CD4-positive, alpha-beta T cell treated with Interleukin-6 for 4 hours (primary cell): Measurements from ENCODE around the gene SORT1.
A peak's percentile ranks its signal among the peaks of the same experiment; 100 is the strongest.

Experiments
- DNase-seq: peaks from one replicate; pipeline ENCODE4 v3.0.0-alpha.2; 2020; ENCODE audit warnings: mixed read lengths

The SORT1 gene

GRCh38 chr1:109271458-109271857, 126.3 kb downstream of the SORT1 start:
- DNase-seq, result no peak

GRCh38 chr1:109270623-109271317, 126.9 kb downstream of the SORT1 start:
- DNase-seq, result no peak

GRCh38 chr1:109269981-109270622, 127.6 kb downstream of the SORT1 start:
- no peak for DNase-seq

DNA sequence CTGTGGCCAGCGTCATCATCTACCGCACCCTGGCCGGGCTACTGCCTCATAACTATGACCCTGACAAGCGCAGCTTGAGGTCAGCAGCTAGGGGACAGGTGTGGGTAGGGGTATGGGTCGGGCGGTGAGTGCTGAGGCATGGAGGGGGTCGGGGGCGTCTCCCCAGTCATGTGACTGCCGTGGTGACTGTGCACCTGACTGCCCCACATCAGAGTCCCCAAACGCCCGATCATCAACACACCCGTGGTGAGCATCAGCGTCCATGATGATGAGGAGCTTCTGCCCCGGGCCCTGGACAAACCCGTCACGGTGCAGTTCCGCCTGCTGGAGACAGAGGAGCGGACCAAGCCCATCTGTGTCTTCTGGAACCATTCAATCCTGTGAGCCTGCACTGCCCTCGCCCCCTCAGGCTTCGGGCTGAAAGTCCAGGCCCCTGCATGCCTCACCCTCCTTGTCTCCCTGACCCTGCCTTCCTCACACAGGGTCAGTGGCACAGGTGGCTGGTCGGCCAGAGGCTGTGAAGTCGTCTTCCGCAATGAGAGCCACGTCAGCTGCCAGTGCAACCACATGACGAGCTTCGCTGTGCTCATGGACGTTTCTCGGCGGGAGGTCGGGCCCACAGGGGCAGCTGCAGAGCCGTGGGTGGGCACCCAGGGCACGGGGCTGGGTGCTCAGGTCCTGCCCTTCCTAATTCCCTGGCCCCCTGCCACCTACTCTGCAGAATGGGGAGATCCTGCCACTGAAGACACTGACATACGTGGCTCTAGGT, 128.3 kb downstream of the SORT1 start:
- no peak for DNase-seq

GRCh38 chr1:109268431-109269211, 129.1 kb downstream of the SORT1 start:
- no peak for DNase-seq

GRCh38 chr1:109267743-109268300, 129.9 kb downstream of the SORT1 start:
- DNase-seq, result no peak

DNA sequence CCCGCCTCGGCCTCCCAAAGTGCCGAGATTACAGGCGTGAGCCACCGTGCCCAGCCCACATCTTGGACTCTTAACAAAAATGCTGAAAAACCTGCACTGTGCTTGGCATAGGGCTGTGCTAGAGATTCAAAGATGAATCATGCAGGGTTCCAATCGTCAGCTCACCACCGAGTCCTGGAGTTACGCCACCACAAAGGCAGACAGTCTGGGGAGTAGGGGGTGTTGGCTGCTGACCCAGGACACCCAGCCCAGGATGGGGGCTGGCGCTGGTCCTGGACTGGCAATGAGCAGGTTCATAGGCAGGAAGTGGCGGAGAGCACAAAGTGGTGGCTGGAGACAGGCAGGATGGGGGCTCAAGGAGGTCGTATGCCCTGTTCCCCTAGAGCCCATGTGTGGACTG, 130.8 kb downstream of the SORT1 start:
- DNase-seq, result no peak

DNA sequence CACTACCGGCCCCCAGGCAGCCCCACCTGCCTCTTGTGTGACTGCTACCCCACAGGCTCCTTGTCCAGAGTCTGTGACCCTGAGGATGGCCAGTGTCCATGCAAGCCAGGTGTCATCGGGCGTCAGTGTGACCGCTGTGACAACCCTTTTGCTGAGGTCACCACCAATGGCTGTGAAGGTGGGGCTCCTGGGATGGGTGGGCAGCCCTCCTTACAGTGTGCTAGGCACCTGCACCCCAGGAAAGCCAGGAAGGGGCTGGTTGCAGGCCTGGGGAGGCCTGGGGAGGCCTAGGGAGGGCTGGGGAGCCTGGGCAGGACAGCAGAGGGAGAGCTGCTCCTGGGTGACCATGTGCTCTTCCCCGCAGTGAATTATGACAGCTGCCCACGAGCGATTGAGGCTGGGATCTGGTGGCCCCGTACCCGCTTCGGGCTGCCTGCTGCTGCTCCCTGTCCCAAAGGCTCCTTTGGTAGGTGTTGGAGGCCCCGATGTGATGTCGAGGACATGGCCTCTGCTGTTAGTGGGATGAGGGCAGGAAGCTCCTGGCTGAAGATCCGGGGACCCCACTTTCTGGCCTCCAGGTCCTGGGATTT, 131.9 kb downstream of the SORT1 start:
- no peak for DNase-seq

- DNase-seq, result no peak
Observed at GRCh38 chr1:109265016-109265415, 132.7 kb downstream of the SORT1 start.

DNA sequence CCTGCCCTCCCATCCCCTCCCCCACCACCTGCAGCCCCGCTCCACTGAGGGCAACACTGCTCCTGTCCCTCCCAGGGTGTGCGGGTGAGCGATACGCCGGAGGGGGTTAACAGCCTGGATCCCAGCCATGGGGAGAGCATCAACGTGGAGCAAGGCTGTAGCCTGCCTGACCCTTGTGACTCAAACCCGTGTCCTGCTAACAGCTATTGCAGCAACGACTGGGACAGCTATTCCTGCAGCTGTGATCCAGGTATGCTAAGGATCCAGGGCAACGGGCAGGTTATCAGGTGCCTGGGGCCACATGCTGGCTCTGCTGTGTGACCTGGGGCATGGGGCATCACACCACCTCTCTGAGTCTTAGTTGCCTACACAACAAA, 133.4 kb downstream of the SORT1 start:
- no peak for DNase-seq

- peak; percentile 79 for DNase-seq
Observed at GRCh38 chr1:109263597-109264378, 133.9 kb downstream of the SORT1 start.

- DNase-seq, result no peak
Observed at GRCh38 chr1:109263234-109263596, 134.5 kb downstream of the SORT1 start.

DNA sequence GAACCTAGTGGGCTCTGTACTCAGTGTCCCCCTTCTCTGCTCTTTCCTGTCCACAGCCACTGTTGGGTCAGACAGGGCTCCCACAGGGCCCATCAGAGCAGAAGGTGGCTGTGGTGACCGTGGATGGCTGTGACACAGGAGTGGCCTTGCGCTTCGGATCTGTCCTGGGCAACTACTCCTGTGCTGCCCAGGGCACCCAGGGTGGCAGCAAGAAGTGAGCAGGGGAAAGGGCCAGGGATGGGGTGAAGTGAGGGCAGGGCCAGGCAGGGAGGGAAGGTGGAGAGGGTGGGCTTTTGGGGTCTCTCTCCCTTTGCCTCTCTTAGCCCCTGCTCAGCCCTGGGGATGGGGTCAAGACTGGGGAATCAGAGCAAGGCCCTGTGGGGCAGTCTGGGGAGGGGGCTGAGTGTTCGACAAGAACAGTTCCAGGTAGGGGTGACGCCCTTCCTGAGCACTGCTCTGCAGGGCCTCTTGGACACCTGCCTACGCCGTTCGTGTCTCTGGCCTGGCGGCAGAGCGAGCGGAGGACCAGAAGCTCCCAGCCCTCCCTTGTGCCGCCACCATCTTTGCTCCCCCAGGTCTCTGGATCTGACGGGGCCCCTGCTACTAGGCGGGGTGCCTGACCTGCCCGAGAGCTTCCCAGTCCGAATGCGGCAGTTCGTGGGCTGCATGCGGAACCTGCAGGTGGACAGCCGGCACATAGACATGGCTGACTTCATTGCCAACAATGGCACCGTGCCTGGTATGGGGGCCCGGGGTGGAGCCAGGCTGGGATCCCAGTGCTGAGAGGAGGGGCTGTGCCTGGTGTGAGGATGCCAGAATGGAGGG, 135.3 kb downstream of the SORT1 start:
- DNase-seq, result no peak

- DNase-seq, result no peak
Observed at GRCh38 chr1:109261578-109261977, 136.1 kb downstream of the SORT1 start.

DNA sequence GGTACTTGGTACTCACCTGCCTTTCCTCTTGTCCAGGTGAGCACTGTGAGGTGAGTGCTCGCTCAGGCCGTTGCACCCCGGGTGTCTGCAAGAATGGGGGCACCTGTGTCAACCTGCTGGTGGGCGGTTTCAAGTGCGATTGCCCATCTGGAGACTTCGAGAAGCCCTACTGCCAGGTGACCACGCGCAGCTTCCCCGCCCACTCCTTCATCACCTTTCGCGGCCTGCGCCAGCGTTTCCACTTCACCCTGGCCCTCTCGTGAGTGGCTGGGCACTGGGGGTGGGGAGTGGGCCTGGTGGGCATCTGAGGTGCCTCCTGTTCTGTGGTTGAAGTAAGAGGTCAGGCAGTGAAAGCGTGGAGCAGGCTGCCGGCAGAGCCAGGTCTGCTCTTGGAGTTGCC, 136.7 kb downstream of the SORT1 start:
- no peak for DNase-seq

DNA sequence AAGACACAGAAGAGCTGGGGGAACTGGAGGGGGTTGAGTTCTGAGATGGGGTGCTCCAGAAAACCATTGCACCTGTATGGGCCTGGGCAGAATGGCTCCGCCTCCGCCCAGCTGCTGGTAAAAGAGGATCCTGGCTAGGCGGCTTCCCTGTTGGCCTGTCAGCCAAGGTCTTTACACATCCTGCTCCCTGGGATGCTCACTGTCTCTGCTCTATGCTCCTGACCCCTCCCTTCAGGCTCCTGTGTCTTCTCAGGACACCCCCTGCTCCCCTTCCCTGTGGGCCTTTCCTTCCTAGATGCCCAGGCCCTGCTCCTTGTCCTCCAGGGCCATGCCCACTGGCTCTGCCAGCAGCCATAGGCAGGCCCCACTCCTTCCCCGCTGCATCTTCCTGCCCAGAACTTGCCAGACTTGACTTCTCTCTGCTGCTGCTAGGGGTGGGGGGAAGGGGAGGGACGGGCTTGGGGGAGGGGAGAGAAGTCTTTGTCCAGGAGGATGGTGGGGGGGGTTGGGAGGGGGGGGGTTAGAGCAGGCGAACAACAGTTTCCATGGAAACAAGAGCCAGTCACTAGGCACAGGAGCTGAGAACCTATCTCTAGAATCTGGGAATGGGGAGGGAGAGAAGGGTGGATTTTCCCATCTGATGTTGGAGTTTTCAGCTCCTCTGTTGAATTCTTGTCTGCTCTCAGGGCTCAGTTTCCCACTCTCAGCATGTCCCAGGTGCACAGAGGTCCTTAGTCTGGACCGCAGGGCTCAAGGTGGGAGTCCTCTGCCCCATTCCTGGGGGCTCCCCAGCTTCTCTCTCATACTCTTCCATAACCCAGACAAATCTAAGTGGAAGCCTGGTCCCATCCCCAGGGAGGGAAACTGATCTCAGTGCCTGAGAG, 137.8 kb downstream of the SORT1 start:
- no peak for DNase-seq
